GM23338 (cell line): ENCODE results near the gene SACS.

Experiments
- CREB1 ChIP-seq: fragments of 250-450 bp; sonication (Bioruptor Pico); IDR thresholded peaks from 2 replicates; pipeline ENCODE4 v1.5.0; 2020; ENCODE audit warnings: low read depth, mild to moderate bottlenecking, moderate library complexity
- CTCF ChIP-seq, 2 experiments: fragments of 200-600 bp in 1 of 2; sonication (generic) in 1 of 2; conservative IDR thresholded peaks; 2 replicates each; pipeline versions ENCODE4 v1.5.1 to v1.6.1; 2016 to 2017; ENCODE audit warnings: antibody characterized with exemption in 2 of 2, low read depth in 2 of 2, mild to moderate bottlenecking in 2 of 2, moderate library complexity in 1 of 2
- ETS1 ChIP-seq: IDR thresholded peaks from 2 replicates; pipeline ENCODE4 v1.6.1; 2016; ENCODE audit warnings: antibody characterized with exemption
- EZH2 ChIP-seq: fragments of 200-600 bp; sonication (generic); IDR thresholded peaks from one replicate; pipeline ENCODE4 v1.8.0; 2017; ENCODE audit warnings: antibody characterized with exemption, mild to moderate bottlenecking, low read depth; ENCODE audit not compliant: unreplicated experiment
- EZH2phosphoT487 ChIP-seq: fragments of 200-600 bp; sonication (generic); IDR thresholded peaks from one replicate; pipeline ENCODE4 v1.8.1; 2018; ENCODE audit warnings: antibody characterized with exemption; ENCODE audit not compliant: unreplicated experiment
- NANOG ChIP-seq: IDR thresholded peaks from 2 replicates; pipeline ENCODE4 v1.6.1; 2016; ENCODE audit warnings: antibody characterized with exemption, borderline replicate concordance
- POLR2AphosphoS5 ChIP-seq: IDR thresholded peaks from 2 replicates; pipeline ENCODE4 v1.6.1; 2016; ENCODE audit warnings: antibody characterized with exemption, low read depth
- REST ChIP-seq: IDR thresholded peaks from one replicate; pipeline ENCODE4 v1.6.1; 2018; ENCODE audit warnings: antibody characterized with exemption; ENCODE audit not compliant: unreplicated experiment

GRCh38 chr13:23385931-23386330 lies 47.6 kb downstream of the SACS start:
- TF ChIP-seq CTCF (conservative IDR thresholded peaks at IDR 0.05; ENCODE audit: low read depth in 2 of 2): no peak
- TF ChIP-seq POLR2AphosphoS5: no peak
- TF ChIP-seq CREB1 (CRISPR knock-in tag): no peak
- TF ChIP-seq REST: no peak
- TF ChIP-seq EZH2phosphoT487: no peak
- TF ChIP-seq ETS1: no peak
- no peak for TF ChIP-seq EZH2
- no peak for TF ChIP-seq NANOG
